Right cardiac atrium (tissue), 5 donors: Measurements from ENCODE around the gene PLEK. TPM values are rescaled to one million over a fixed set of nuclear protein-coding genes. Genes with fewer than 3 reads are reported as not detected.
A peak's percentile ranks its signal among the peaks of the same experiment; 100 is the strongest.
"Not testable (repeated sequence)": the region's sequence is repeated elsewhere in the genome, so short reads cannot be mapped to it uniquely, and the experiment has no call there.

ENCODE experiments used
- ATAC-seq, 2 donors: fragments of 200-7000 bp; cut with Tn5 transposase; one replicate each; pipeline versions ENCODE4 v1.8.0 to v1.9.1; 2020; ENCODE audit warnings: moderate library complexity in 2 of 2, mild to moderate bottlenecking in 1 of 2
- DNase-seq, 3 donors: peaks; one replicate each; pipeline ENCODE4 v3.0.0-alpha.2; 2020
- H3K27ac ChIP-seq: one replicate; pipeline ENCODE4 v1.5.1; 2013; ENCODE audit warnings: mild to moderate bottlenecking, low read length, control low read depth, moderate library complexity
- H3K27me3 ChIP-seq: one replicate; pipeline ENCODE4 v1.6.1; 2013; ENCODE audit not compliant: control insufficient read depth, insufficient read depth
- H3K4me1 ChIP-seq: one replicate; pipeline ENCODE4 v1.6.1; 2013; ENCODE audit warnings: low read length; ENCODE audit not compliant: control insufficient read depth, insufficient read depth
- H3K4me3 ChIP-seq: one replicate; pipeline ENCODE4 v1.5.1; 2013; ENCODE audit warnings: low read length, control low read depth
- H3K9me3 ChIP-seq: one replicate; pipeline ENCODE4 v1.6.1; 2013; ENCODE audit warnings: low read length; ENCODE audit not compliant: control insufficient read depth
- WGBS: extraction: QIAGEN DNeasy Blood & Tissue Kit; methylation state at CpG from one replicate; pipeline ENCODE4 v1.1.7; 2013; 5-methylcytosine and 5-hydroxymethylcytosine counted together
- intact Hi-C, 4 donors: fragments of 100-400 bp; cut with DNase I; formaldehyde crosslinking; loops; one replicate each; pipeline versions ENCODE4 v1.11.0 to v1.14.0; 2022 to 2023
- polyA plus RNA-seq: library from polyadenylated mRNA; stranded (reverse); fragments of 200-250 nt; gene quantifications from one replicate; pipeline ENCODE4 v1.2.3, GENCODE V29; 2013
- total RNA-seq, 4 donors: library from RNA; stranded (reverse); fragmentation: NEBNext Ultra II Directional; extraction: Animal tissue kit (Norgen Biotek cat#: 25700); gene quantifications; one replicate each; pipeline ENCODE4 v1.2.1, GENCODE V29; 2021
- donor health status: healthy with polysubstance abuse.
- donor health status: DM: no; HTN: yes; CAD: no.
- donor health status: DM: no; HTN: no; CAD: no.
- donor health status: DM: no; HTN: yes; CAD: no; lungs with severe emphysema.
- donor health status: DM: yes; HTN: yes; CAD: no.

The PLEK gene
- total and polyA plus RNA-seq, 5 donors: 1.3 to 6.6 (median 4.2) TPM

GRCh38 chr2:68431316-68431972, 66.4 kb downstream of the PLEK start:
- Histone ChIP-seq H3K4me1 (peaks cover 5% of the 10 kb centered on the region), H3K27ac (no peak overlapping the region), H3K4me3 (no peak overlapping the region), H3K27me3 (no peaks in the 10 kb centered on the region), H3K9me3 (no peaks in the 10 kb centered on the region)
- 79% methylated on average over 8 of the region's 8 CpGs for WGBS
- intact Hi-C loops: loop anchor here in 2 of 4 donors (5.0 to 10.0 kb wide), 2 partner anchors 69 to 307 kb away; no protein-coding TSS in a partner anchor
- ATAC-seq: no peak
- DNase-seq: no peak

- intact Hi-C loops: loop anchor here in 2 of 4 donors (5.0 to 10.0 kb wide), 2 partner anchors 71 to 308 kb away; no protein-coding TSS in a partner anchor
- peaks cover 8% of the 10 kb centered on the region for H3K4me1 ChIP-seq
- no peak overlapping the region for H3K27ac ChIP-seq
- H3K4me3 ChIP-seq: no peak overlapping the region
- ATAC-seq (no peak), DNase-seq (peak in 1 of 3 donors; percentile 50)
- H3K27me3 ChIP-seq: no peaks in the 10 kb centered on the region
- no peaks in the 10 kb centered on the region for H3K9me3 ChIP-seq
- 85% methylated on average over 14 of the region's 14 CpGs for WGBS
These were observed 67.9 kb downstream of the PLEK start for GRCh38 chr2:68432696-68433658.

- ATAC-seq (peak; percentile 8 to 36), DNase-seq (no peak)
- H3K4me1 ChIP-seq: peaks cover 4% of the 10 kb centered on the region
- H3K9me3 ChIP-seq: no peaks in the 10 kb centered on the region
- no peaks in the 10 kb centered on the region for H3K27me3 ChIP-seq
- H3K4me3 ChIP-seq: no peak overlapping the region
- intact Hi-C loops: loop anchor here in 3 of 4 donors (5.0 to 10.0 kb wide), 2 partner anchors 73 to 310 kb away; no protein-coding TSS in a partner anchor
- no peak overlapping the region for H3K27ac ChIP-seq
These were observed 69.9 kb downstream of the PLEK start for GRCh38 chr2:68434981-68435380.

- Histone ChIP-seq H3K27ac (no peak overlapping the region), H3K9me3 (no peaks in the 10 kb centered on the region), H3K4me1 (peaks cover 4% of the 10 kb centered on the region), H3K27me3 (no peaks in the 10 kb centered on the region), H3K4me3 (no peak overlapping the region)
- ATAC-seq (no peak), DNase-seq (no peak)
- intact Hi-C loops: loop anchor here in 2 of 4 donors (5.0 to 10.0 kb wide), 2 partner anchors 73 to 311 kb away; no protein-coding TSS in a partner anchor
These were observed 70.5 kb downstream of the PLEK start for GRCh38 chr2:68435615-68436014.

GRCh38 chr2:68436270-68436669, 71.2 kb downstream of the PLEK start:
- 18% methylated on average over 4 of the region's 4 CpGs for WGBS
- H3K27ac ChIP-seq: peak overlapping the region; percentile 34
- H3K27me3 ChIP-seq: no peaks in the 10 kb centered on the region
- ATAC-seq (no peak), DNase-seq (no peak)
- no peaks in the 10 kb centered on the region for H3K9me3 ChIP-seq
- peaks cover 4% of the 10 kb centered on the region for H3K4me1 ChIP-seq
- H3K4me3 ChIP-seq: no peak overlapping the region
- intact Hi-C loops: loop anchor here in 2 of 4 donors (5.0 to 10.0 kb wide), 2 partner anchors 74 to 311 kb away; no protein-coding TSS in a partner anchor

- ATAC-seq (no peak), DNase-seq (peak in 1 of 3 donors; percentile 65)
- H3K4me3 ChIP-seq: no peak overlapping the region
- intact Hi-C loops: loop anchor here in 2 of 4 donors (5.0 to 10.0 kb wide), 2 partner anchors 76 to 314 kb away; no protein-coding TSS in a partner anchor
- H3K9me3 ChIP-seq: no peaks in the 10 kb centered on the region
- H3K4me1 ChIP-seq: peaks cover 4% of the 10 kb centered on the region
- no peak overlapping the region for H3K27ac ChIP-seq
- WGBS: 70% methylated on average over 7 of the region's 7 CpGs
- no peaks in the 10 kb centered on the region for H3K27me3 ChIP-seq
These were observed 73.6 kb downstream of the PLEK start for GRCh38 chr2:68438455-68439303.

- DNase-seq (peak; percentile 70 to 87 (median 86)), ATAC-seq (peak; percentile 92 to 93)
- H3K27me3 ChIP-seq: no peaks in the 10 kb centered on the region
- peaks cover 4% of the 10 kb centered on the region for H3K4me1 ChIP-seq
- no peak overlapping the region for H3K4me3 ChIP-seq
- no peaks in the 10 kb centered on the region for H3K9me3 ChIP-seq
- intact Hi-C loops: loop anchor here in 3 of 4 donors (5.0 to 10.0 kb wide), 3 partner anchors 74 to 317 kb away; partner anchors contain the start of gene PLEK (in 1 of the 3)
- 33% methylated on average over 6 of the region's 6 CpGs for WGBS
- peak overlapping the region; percentile 59 for H3K27ac ChIP-seq
These were observed 76.3 kb downstream of the PLEK start for GRCh38 chr2:68441179-68441993.

- no peaks in the 10 kb centered on the region for H3K9me3 ChIP-seq
- intact Hi-C loops: loop anchor here in 3 of 4 donors (5.0 to 10.0 kb wide), 3 partner anchors 75 to 317 kb away; partner anchors contain the start of gene PLEK (in 1 of the 3)
- no peak for DNase-seq
- no peaks in the 10 kb centered on the region for H3K27me3 ChIP-seq
- no peaks in the 10 kb centered on the region for H3K4me1 ChIP-seq
- no peak for ATAC-seq
- 77% methylated on average over 2 of the region's 2 CpGs for WGBS
- no peak overlapping the region for H3K27ac ChIP-seq
- no peak overlapping the region for H3K4me3 ChIP-seq
These were observed 76.9 kb downstream of the PLEK start for GRCh38 chr2:68441994-68442322.

- H3K27ac ChIP-seq, H3K4me3 ChIP-seq, DNase-seq, H3K9me3 ChIP-seq, ATAC-seq, H3K4me1 ChIP-seq, H3K27me3 ChIP-seq: not testable (repeated sequence)
- 93% methylated on average over 3 of the region's 3 CpGs for WGBS
- intact Hi-C loops: loop anchor here in 1 of 4 donors (10.0 kb wide), 1 partner anchor 322 kb away; no protein-coding TSS in a partner anchor
These were observed 81.3 kb downstream of the PLEK start for GRCh38 chr2:68446425-68446824.
